Measurements from ENCODE around the gene TENM3.

Gene TENM3

GRCh38 chr4:182224192-182224850, 18.9 kb upstream of the TENM3 start:
- TF ChIP-seq CTCF (IDR thresholded peaks at IDR 0.05; ENCODE audit: low read depth, low read length): no peak
- no peak for DNase-seq (ENCODE audit: low read depth in 2 of 2)
- no peak overlapping the region for H3K4me3 ChIP-seq (replicated peaks in 1 of 2; ENCODE audit: low read depth in 2 of 2, low read length in 2 of 2)

- TF ChIP-seq CTCF (IDR thresholded peaks at IDR 0.05; ENCODE audit: low read depth, low read length): no peak
- no peak overlapping the region for H3K4me3 ChIP-seq (replicated peaks in 1 of 2; ENCODE audit: low read depth in 2 of 2, low read length in 2 of 2)
- no peak for DNase-seq (ENCODE audit: low read depth in 2 of 2)
Measured at GRCh38 chr4:182225257-182225852, 17.8 kb upstream of the TENM3 start.

GRCh38 chr4:182227611-182228010, 15.6 kb upstream of the TENM3 start:
- no peak overlapping the region for H3K4me3 ChIP-seq (replicated peaks in 1 of 2; ENCODE audit: low read depth in 2 of 2, low read length in 2 of 2)
- no peak for DNase-seq (ENCODE audit: low read depth in 2 of 2)
- TF ChIP-seq CTCF (IDR thresholded peaks at IDR 0.05; ENCODE audit: low read depth, low read length): no peak

GRCh38 chr4:182228991-182229577, 14.1 kb upstream of the TENM3 start:
- no peak for DNase-seq (ENCODE audit: low read depth in 2 of 2)
- TF ChIP-seq CTCF (IDR thresholded peaks at IDR 0.05; ENCODE audit: low read depth, low read length): no peak
- no peak overlapping the region for H3K4me3 ChIP-seq (replicated peaks in 1 of 2; ENCODE audit: low read depth in 2 of 2, low read length in 2 of 2)

GRCh38 chr4:182230256-182230655, 12.9 kb upstream of the TENM3 start:
- no peak overlapping the region for H3K4me3 ChIP-seq (replicated peaks in 1 of 2; ENCODE audit: low read depth in 2 of 2, low read length in 2 of 2)
- TF ChIP-seq CTCF (IDR thresholded peaks at IDR 0.05; ENCODE audit: low read depth, low read length): no peak
- DNase-seq (ENCODE audit: low read depth in 2 of 2): no peak

GRCh38 chr4:182231080-182231479, 12.1 kb upstream of the TENM3 start:
- DNase-seq (ENCODE audit: low read depth in 2 of 2): no peak
- H3K4me3 ChIP-seq (replicated peaks in 1 of 2; ENCODE audit: low read depth in 2 of 2, low read length in 2 of 2): no peak overlapping the region
- no peak for TF ChIP-seq CTCF (IDR thresholded peaks at IDR 0.05; ENCODE audit: low read depth, low read length)
